ENCODE measurements around the gene MAMDC2.

DNA sequence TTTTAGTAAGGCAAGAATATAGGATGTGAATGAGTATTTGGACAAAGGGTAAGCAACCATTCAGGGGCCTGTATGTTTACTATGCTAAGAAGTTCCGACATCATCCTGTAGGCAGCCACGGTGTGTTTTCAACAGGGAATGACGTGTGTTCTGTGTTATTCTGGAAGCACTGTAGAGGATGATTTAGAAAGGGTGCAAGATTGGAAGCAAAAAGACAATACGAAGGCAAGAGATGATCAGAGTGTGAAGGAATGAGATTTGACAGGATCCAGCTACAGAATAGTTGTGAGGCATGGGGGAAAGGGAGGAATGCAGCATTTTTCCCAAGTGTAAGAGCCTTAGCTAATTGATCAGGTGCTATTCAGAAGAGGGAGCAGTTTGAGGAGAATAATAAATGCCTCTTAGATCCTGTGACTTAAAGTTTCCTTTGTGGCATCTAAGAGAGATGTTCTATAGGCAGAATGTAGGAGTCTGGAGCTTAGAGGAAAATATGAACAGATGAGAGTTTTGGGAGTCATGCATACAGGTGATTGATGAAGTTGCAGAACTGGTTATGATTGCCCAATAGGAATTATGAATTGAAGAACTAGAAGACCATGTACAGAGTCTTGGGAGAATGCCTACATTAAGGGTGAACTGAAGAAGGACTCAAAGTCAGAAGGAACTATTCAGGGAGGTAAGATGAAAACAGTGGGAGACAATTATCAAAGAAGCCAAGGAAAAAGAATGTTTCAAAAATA lies 217.7 kb downstream of the MAMDC2 start:
- TF ChIP-seq POLR2A (IDR thresholded peaks at IDR 0.05), result no peak
- TF ChIP-seq, protein P1, sequence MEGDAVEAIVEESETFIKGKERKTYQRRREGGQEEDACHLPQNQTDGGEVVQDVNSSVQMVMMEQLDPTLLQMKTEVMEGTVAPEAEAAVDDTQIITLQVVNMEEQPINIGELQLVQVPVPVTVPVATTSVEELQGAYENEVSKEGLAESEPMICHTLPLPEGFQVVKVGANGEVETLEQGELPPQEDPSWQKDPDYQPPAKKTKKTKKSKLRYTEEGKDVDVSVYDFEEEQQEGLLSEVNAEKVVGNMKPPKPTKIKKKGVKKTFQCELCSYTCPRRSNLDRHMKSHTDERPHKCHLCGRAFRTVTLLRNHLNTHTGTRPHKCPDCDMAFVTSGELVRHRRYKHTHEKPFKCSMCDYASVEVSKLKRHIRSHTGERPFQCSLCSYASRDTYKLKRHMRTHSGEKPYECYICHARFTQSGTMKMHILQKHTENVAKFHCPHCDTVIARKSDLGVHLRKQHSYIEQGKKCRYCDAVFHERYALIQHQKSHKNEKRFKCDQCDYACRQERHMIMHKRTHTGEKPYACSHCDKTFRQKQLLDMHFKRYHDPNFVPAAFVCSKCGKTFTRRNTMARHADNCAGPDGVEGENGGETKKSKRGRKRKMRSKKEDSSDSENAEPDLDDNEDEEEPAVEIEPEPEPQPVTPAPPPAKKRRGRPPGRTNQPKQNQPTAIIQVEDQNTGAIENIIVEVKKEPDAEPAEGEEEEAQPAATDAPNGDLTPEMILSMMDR (IDR thresholded peaks at IDR 0.05), result no peak
- no peak for TF ChIP-seq EP300 (IDR thresholded peaks at IDR 0.05)

All from ovary (tissue), 3 donors.